SK-N-SH (cell line): ENCODE data around the gene NAV2. TPM values are rescaled to one million over a fixed set of nuclear protein-coding genes. Genes with fewer than 3 reads are reported as not detected.

Experiments used
- CTCF ChIA-PET: fragments of 300-600, 350-600 bp; formaldehyde crosslinking; extraction: SDS; loops from one replicate; lab custom pipeline; 2021; lab: Yijun Ruan, JAX
- POLR2A ChIA-PET: fragments of 350-600 bp; sonication (Branson Sonifier 250); formaldehyde crosslinking; extraction: SDS; loops from one replicate; lab custom pipeline; 2020; ENCODE audit warnings: antibody characterized with exemption, inconsistent platforms; lab: Yijun Ruan, JAX
- DNase-seq: peaks from one replicate; pipeline ENCODE4 v3.0.0; 2012
- H2AFZ ChIP-seq: fragments of 200-600 bp; sonication (generic); 2 replicates; pipeline ENCODE4 v1.8.1; 2016; ENCODE audit warnings: antibody characterized with exemption, mild to moderate bottlenecking, low read depth
- H3F3A ChIP-seq: fragments of 200-600 bp; sonication (generic); replicated peaks from 2 replicates; pipeline ENCODE3; 2016; ENCODE audit warnings: antibody characterized with exemption, mild to moderate bottlenecking; ENCODE audit not compliant: insufficient read depth
- H3K27ac ChIP-seq, 2 experiments: fragments of 200-500 bp in 1 of 2; fragments of 200-600 bp in 1 of 2; sonication (Bioruptor generic) in 1 of 2; sonication (generic), shearing (Covaris generic) in 1 of 2; 2 replicates each; pipeline versions ENCODE4 v1.5.1 to v1.6.1; 2014 to 2016; ENCODE audit warnings: low read depth in 2 of 2, inconsistent platforms in 1 of 2, low read length in 1 of 2, mild to moderate bottlenecking in 1 of 2, mixed read lengths in 1 of 2
- H3K27me3 ChIP-seq: fragments of 200-600 bp; sonication (generic), shearing (Covaris generic); 2 replicates; pipeline ENCODE4 v1.6.1; 2016; ENCODE audit warnings: mixed run types; ENCODE audit not compliant: insufficient read depth
- H3K36me3 ChIP-seq, 2 experiments: fragments of 200-500 bp in 1 of 2; fragments of 200-600 bp in 1 of 2; sonication (Bioruptor generic) in 1 of 2; sonication (generic) in 1 of 2; replicated peaks in 1 of 2; 2 replicates each; pipeline versions ENCODE3 to v1.5.1; 2014 to 2016; ENCODE audit warnings: low read length in 1 of 2, mild to moderate bottlenecking in 1 of 2; ENCODE audit not compliant: insufficient read depth in 2 of 2, control insufficient read depth in 1 of 2
- H3K4me1 ChIP-seq, 2 experiments: fragments of 200-500 bp in 1 of 2; fragments of 200-600 bp in 1 of 2; sonication (Bioruptor generic) in 1 of 2; sonication (generic), shearing (Covaris generic) in 1 of 2; 2 replicates each; pipeline versions ENCODE4 v1.5.1 to v1.6.1; 2014 to 2016; ENCODE audit warnings: low read depth in 1 of 2, low read length in 1 of 2, mixed run types in 1 of 2; ENCODE audit not compliant: insufficient read depth in 2 of 2, control insufficient read depth in 1 of 2
- H3K4me2 ChIP-seq: fragments of 200-600 bp; sonication (generic), shearing (Covaris generic); 2 replicates; pipeline ENCODE4 v1.6.1; 2017; ENCODE audit warnings: mixed run types
- H3K4me3 ChIP-seq, 2 experiments: fragments of 200-500 bp in 1 of 2; fragments of 200-600 bp in 1 of 2; sonication (Bioruptor generic) in 1 of 2; sonication (generic), shearing (Covaris generic) in 1 of 2; 2 replicates each; pipeline versions ENCODE4 v1.5.1 to v1.8.1; 2014 to 2016; ENCODE audit warnings: low read depth in 2 of 2, inconsistent platforms in 1 of 2, low read length in 1 of 2, mild to moderate bottlenecking in 1 of 2, mixed read lengths in 1 of 2, moderate library complexity in 1 of 2
- H3K79me2 ChIP-seq: fragments of 200-600 bp; sonication (generic); 2 replicates; pipeline ENCODE4 v1.8.1; 2017; ENCODE audit warnings: mild to moderate bottlenecking; ENCODE audit not compliant: insufficient read depth
- H3K9ac ChIP-seq: fragments of 200-600 bp; sonication (generic); 2 replicates; pipeline ENCODE4 v1.6.1; 2017; ENCODE audit warnings: mixed run types
- H3K9me2 ChIP-seq: fragments of 200-600 bp; sonication (generic); 2 replicates; pipeline ENCODE4 v1.6.1; 2017; ENCODE audit warnings: mixed run types
- H3K9me3 ChIP-seq: fragments of 200-600 bp; sonication (generic); 2 replicates; pipeline ENCODE4 v1.6.1; 2017; ENCODE audit warnings: mixed run types, mild to moderate bottlenecking, moderate library complexity
- H4K20me1 ChIP-seq: fragments of 200-600 bp; sonication (generic); 2 replicates; pipeline ENCODE4 v1.6.1; 2017; ENCODE audit warnings: mild to moderate bottlenecking, mixed run types; ENCODE audit not compliant: insufficient read depth
- FOSL2 ChIP-seq: IDR thresholded peaks from 2 replicates; pipeline ENCODE4 v1.4.0; 2012; ENCODE audit warnings: low read depth, mild to moderate bottlenecking, moderate library complexity, borderline replicate concordance
- FOXJ3 ChIP-seq: sonication (generic); formaldehyde crosslinking; IDR thresholded peaks from 2 replicates; pipeline ENCODE4 v1.5.1; 2020; ENCODE audit warnings: mild to moderate bottlenecking, missing genetic modification reagents
- FOXM1 ChIP-seq: IDR thresholded peaks from 2 replicates; pipeline ENCODE4 v1.4.0; 2012; ENCODE audit warnings: low read depth, mild to moderate bottlenecking
- GABPA ChIP-seq: IDR thresholded peaks from 2 replicates; pipeline ENCODE4 v1.4.0; 2012; ENCODE audit warnings: low read depth, mild to moderate bottlenecking
- GATA2 ChIP-seq: sonication (generic); formaldehyde crosslinking; IDR thresholded peaks from 2 replicates; pipeline ENCODE4 v1.5.0; 2020; ENCODE audit warnings: mild to moderate bottlenecking, missing genetic modification reagents
- MEF2A ChIP-seq: IDR thresholded peaks from 2 replicates; pipeline ENCODE4 v1.4.0; 2012; ENCODE audit warnings: low read depth, borderline replicate concordance
- NRF1 ChIP-seq: IDR thresholded peaks from 2 replicates; pipeline ENCODE4 v1.6.1; 2012; ENCODE audit warnings: low read depth, mild to moderate bottlenecking, low read length
- POLR2AphosphoS5 ChIP-seq: IDR thresholded peaks from 2 replicates; pipeline ENCODE4 v1.6.1; 2012; ENCODE audit warnings: low read depth, low read length
- RCOR1 ChIP-seq: fragments of 150-350 bp; IDR thresholded peaks from 2 replicates; pipeline ENCODE4 v1.6.1; 2017; ENCODE audit warnings: antibody characterized with exemption, low read length
- RFX5 ChIP-seq: IDR thresholded peaks from 2 replicates; pipeline ENCODE4 v1.6.1; 2012; ENCODE audit warnings: mild to moderate bottlenecking, improper control_type of control experiment, low read length
- RXRA ChIP-seq: IDR thresholded peaks from 2 replicates; pipeline ENCODE4 v1.4.0; 2012; ENCODE audit warnings: low read depth, mild to moderate bottlenecking, borderline replicate concordance
- SIN3A ChIP-seq: IDR thresholded peaks from 2 replicates; pipeline ENCODE4 v1.6.1; 2012; ENCODE audit warnings: low read depth, mild to moderate bottlenecking, low read length, moderate library complexity, borderline replicate concordance
- TEAD4 ChIP-seq: IDR thresholded peaks from 2 replicates; pipeline ENCODE4 v1.4.0; 2012; ENCODE audit warnings: mild to moderate bottlenecking, borderline replicate concordance; ENCODE audit not compliant: insufficient read depth
- YY1 ChIP-seq: IDR thresholded peaks from 2 replicates; pipeline ENCODE4 v1.4.0; 2012; ENCODE audit warnings: low read depth, mild to moderate bottlenecking
- WGBS: methylation state at CpG from one replicate; pipeline ENCODE4 v1.1.6; 2017; ENCODE audit warnings: low lambda C conversion rate; 5-methylcytosine and 5-hydroxymethylcytosine counted together
- polyA plus RNA-seq, 3 experiments: library from polyadenylated mRNA; depleted of rRNA; stranded (reverse); fragments of >200 nt; gene quantifications; 2 replicates each; pipeline ENCODE4 v1.2.3, GENCODE V29; 2012
- TF ChIP-seq, protein P1 (sequence below): IDR thresholded peaks from 2 replicates; pipeline ENCODE4 v1.4.0; 2012; ENCODE audit warnings: low read depth
- TF ChIP-seq, protein P2 (sequence below): IDR thresholded peaks from 2 replicates; pipeline ENCODE4 v1.4.0; 2012; ENCODE audit warnings: low read depth, borderline replicate concordance
- TF ChIP-seq, protein P3 (sequence below): IDR thresholded peaks from 2 replicates; pipeline ENCODE4; 2012

NAV2 gene
- polyA plus RNA-seq, 1 of the 3 experiments (the other 2 are of a cell fraction), result 26.2 TPM

DNA sequence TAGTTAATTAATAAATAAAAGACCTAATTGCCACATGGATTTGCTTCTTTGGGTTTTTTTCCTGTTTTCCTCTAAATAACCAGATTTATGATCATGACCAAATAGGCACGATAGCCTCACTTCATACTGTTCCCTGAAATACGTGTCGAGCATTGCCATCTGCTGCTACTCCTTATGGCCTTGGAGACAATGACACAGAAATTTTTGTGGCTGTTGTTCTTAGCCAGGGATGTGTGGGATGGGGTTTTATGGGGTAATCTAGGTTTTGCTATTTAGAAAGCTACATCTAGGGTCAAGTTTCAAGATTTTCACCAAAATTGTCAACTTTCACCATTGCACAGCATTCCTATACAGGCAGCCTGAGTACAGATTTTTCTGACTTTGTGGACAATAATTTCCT, 302.5 kb downstream of the NAV2 start:
- no peak for DNase-seq
- no peak overlapping the region for H3K9ac ChIP-seq
- H3K79me2 ChIP-seq, result peaks cover 91% of the 10 kb centered on the region
- no peaks in the 10 kb centered on the region for H3K9me2 ChIP-seq
- H3K4me2 ChIP-seq, result no peak overlapping the region
- CTCF ChIA-PET, result interaction anchor here (0.9 to 1.5 kb wide), 3 partner anchors 9 to 16 kb away, joined by 3 to 5 read pairs (median 4); no protein-coding TSS in a partner anchor
- H2AFZ ChIP-seq, result no peak overlapping the region
- WGBS, result 96% methylated on average over 3 of the region's 3 CpGs
- peaks cover 2% of the 10 kb centered on the region for H4K20me1 ChIP-seq
- no peak overlapping the region for H3K4me3 ChIP-seq
- H3K27ac ChIP-seq, result no peak overlapping the region
- TF ChIP-seq, protein P1, sequence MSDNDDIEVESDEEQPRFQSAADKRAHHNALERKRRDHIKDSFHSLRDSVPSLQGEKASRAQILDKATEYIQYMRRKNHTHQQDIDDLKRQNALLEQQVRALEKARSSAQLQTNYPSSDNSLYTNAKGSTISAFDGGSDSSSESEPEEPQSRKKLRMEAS, result no peak
- TF ChIP-seq SIN3A, result no peak
- TF ChIP-seq, protein P2, sequence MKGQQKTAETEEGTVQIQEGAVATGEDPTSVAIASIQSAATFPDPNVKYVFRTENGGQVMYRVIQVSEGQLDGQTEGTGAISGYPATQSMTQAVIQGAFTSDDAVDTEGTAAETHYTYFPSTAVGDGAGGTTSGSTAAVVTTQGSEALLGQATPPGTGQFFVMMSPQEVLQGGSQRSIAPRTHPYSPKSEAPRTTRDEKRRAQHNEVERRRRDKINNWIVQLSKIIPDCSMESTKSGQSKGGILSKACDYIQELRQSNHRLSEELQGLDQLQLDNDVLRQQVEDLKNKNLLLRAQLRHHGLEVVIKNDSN, result no peak
- TF ChIP-seq MEF2A, result no peak
- TF ChIP-seq, protein P3, sequence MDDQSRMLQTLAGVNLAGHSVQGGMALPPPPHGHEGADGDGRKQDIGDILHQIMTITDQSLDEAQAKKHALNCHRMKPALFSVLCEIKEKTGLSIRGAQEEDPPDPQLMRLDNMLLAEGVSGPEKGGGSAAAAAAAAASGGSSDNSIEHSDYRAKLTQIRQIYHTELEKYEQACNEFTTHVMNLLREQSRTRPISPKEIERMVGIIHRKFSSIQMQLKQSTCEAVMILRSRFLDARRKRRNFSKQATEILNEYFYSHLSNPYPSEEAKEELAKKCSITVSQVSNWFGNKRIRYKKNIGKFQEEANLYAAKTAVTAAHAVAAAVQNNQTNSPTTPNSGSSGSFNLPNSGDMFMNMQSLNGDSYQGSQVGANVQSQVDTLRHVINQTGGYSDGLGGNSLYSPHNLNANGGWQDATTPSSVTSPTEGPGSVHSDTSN, result no peak
- TF ChIP-seq RFX5, result no peak
- no peak for TF ChIP-seq GATA2 (CRISPR knock-in tag)
- no peak for TF ChIP-seq POLR2AphosphoS5
- TF ChIP-seq, all 33 proteins: peak for 0
- POLR2A ChIA-PET, result no interaction called here
- peaks cover 0 to 21% of the 10 kb centered on the region in 2 experiments; a peak in 2 of 4 replicates for H3K4me1 ChIP-seq
- no peaks in the 10 kb centered on the region for H3K27me3 ChIP-seq
- H3F3A ChIP-seq, result peaks cover 24% of the 10 kb centered on the region
- peaks cover 13 to 17% of the 10 kb centered on the region in 2 experiments for H3K36me3 ChIP-seq
- H3K9me3 ChIP-seq, result no peaks in the 10 kb centered on the region

DNA sequence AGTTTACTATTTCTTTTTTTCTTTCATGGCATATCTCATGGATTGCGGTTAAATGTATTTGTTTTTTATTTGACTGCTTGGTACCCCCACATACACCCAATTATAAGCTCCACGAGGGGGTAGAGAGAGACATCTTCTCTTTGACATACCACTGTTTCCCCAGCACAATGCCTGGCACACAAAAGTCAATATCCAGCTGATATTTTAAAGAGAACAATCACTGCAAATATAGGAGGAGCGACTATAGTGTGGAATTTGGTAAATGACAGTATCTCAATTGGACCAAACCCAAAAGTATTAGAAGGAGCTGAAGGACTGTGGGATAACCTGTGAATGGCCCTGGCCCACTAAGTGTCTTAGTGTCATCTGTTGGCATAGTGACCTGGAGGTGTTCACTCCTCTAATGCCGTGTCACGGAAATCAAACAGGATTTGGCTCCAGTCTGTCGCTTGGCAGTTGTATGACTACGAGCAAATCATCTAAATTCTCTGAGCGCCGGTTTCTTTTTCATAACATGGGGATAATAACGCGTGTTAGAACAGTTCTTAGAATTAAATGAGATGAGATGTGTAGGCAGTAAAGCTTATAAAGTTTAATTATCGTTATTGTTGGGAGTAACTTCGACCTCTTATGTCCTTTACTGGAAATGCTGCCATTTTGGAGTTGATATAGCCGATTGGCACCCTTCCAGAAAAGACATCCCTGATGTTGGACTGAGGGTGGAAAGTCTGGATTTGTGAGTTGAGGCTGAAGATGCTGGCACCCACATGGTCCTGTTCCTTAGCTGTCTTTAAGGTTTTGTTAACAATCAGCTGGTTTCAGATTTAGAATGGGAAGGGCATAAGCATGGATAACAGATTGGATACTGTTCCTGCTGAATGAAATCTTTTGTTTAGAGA, 303.1 kb downstream of the NAV2 start:
- Histone ChIP-seq H3K27me3 (no peaks in the 10 kb centered on the region), H2AFZ (no peak overlapping the region), H3K9ac (no peak overlapping the region), H3K79me2 (peaks cover 97% of the 10 kb centered on the region), H3K4me2 (no peak overlapping the region), H3K36me3 (peaks cover 13 to 17% of the 10 kb centered on the region in 2 experiments), H3K4me3 (no peak overlapping the region), H3K9me2 (no peaks in the 10 kb centered on the region), H3K4me1 (peaks cover 0 to 17% of the 10 kb centered on the region in 2 experiments; a peak in 2 of 4 replicates)
- CTCF ChIA-PET, result interaction anchor here (0.9 to 1.5 kb wide), 4 partner anchors 9 to 63 kb away, joined by 3 to 5 read pairs (median 4); no protein-coding TSS in a partner anchor
- DNase-seq, result no peak
- WGBS, result 85% methylated on average over 14 of the region's 14 CpGs
- TF ChIP-seq FOXM1 (no peak), GATA2 (CRISPR knock-in tag) (no peak), TEAD4 (no peak), NRF1 (no peak), MEF2A (no peak), RXRA (no peak), SIN3A (no peak), RCOR1 (no peak), YY1 (no peak), POLR2AphosphoS5 (no peak), FOXJ3 (no peak), FOSL2 (no peak), GABPA (no peak)
- TF ChIP-seq, protein P2, result no peak
- TF ChIP-seq, all 33 proteins: peak for 0
- Histone ChIP-seq H4K20me1 (peaks cover 8% of the 10 kb centered on the region), H3K27ac (no peak overlapping the region), H3K9me3 (no peaks in the 10 kb centered on the region), H3F3A (peaks cover 25% of the 10 kb centered on the region)
- POLR2A ChIA-PET, result no interaction called here
